Spinal cord (tissue), 10 donors: Measurements from ENCODE around the gene PLEKHO1. TPM values are rescaled to one million over a fixed set of nuclear protein-coding genes. Genes with fewer than 3 reads are reported as not detected.
"Not testable (repeated sequence)": the region's sequence is repeated elsewhere in the genome, so short reads cannot be mapped to it uniquely, and the experiment has no call there.

ENCODE experiments used
- DNase-seq, 6 donors: peaks; one replicate each; pipeline versions ENCODE4 v3.0.0 to v3.0.0-alpha.2; 2013 to 2015; ENCODE audit warnings: low spot score in 6 of 6, low read depth in 4 of 6
- H3K27ac ChIP-seq: one replicate; pipeline ENCODE4 v1.5.1; 2013; ENCODE audit warnings: low read depth, low read length, control low read depth
- H3K27me3 ChIP-seq: one replicate; pipeline ENCODE4 v1.6.1; 2013; ENCODE audit warnings: low read length; ENCODE audit not compliant: control insufficient read depth, insufficient read depth
- H3K36me3 ChIP-seq: one replicate; pipeline ENCODE4 v1.6.1; 2013; ENCODE audit warnings: low read length; ENCODE audit not compliant: control insufficient read depth, insufficient read depth
- H3K4me1 ChIP-seq: one replicate; pipeline ENCODE4 v1.6.1; 2013; ENCODE audit warnings: low read length; ENCODE audit not compliant: control insufficient read depth, insufficient read depth
- H3K4me3 ChIP-seq: one replicate; pipeline ENCODE4 v1.5.1; 2013; ENCODE audit warnings: low read depth, low read length, control low read depth
- H3K9me3 ChIP-seq: one replicate; pipeline ENCODE4 v1.6.1; 2013; ENCODE audit warnings: low read length; ENCODE audit not compliant: control insufficient read depth, insufficient read depth
- WGBS: methylation state at CpG from one replicate; pipeline ENCODE4 v1.1.5; 2013; ENCODE audit warnings: missing lambda C conversion rate; ENCODE audit not compliant: insufficient coverage; 5-methylcytosine and 5-hydroxymethylcytosine counted together
- polyA plus RNA-seq, 2 donors: library from polyadenylated mRNA; unstranded; fragments of 120-200 nt; gene quantifications; one replicate each; pipeline ENCODE4 v1.2.1, GENCODE V29; 2013; ENCODE audit not compliant: insufficient read length in 2 of 2
- total RNA-seq, 2 donors: library from RNA; depleted of rRNA in 1 of 2; stranded (reverse); fragments of 120-200 nt in 1 of 2; fragments of >200 nt in 1 of 2; gene quantifications; one replicate each; pipeline versions ENCODE4 v1.2.3 to v1.2.4, GENCODE V29; 2013 to 2014
- donor health status: healthy.

PLEKHO1 gene
- total and polyA plus RNA-seq, 4 donors, result 38.4 to 102 (median 70.4) TPM

DNA sequence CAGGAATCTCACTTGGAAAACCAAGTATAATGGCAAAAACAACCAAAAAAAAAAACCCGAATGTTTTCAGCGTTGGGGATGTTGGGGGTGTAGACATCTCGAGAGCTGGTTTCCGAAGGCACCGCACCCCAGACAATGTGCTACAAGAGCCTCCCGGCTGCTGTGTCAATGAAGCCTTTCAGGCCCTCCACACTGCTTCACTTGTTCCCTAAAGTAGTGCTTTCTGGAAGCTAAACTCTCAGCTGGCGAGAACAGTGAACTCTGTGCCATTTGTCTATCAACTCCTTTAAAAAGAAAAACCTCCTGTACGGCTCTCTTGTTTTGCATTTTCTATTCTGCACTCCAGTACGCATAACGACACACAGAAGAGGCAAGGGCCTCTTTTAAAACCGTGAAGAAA, 32.5 kb downstream of the PLEKHO1 start:
- Histone ChIP-seq H3K36me3 (no peaks in the 10 kb centered on the region), H3K27ac (peak overlapping the region; percentile 88), H3K9me3 (no peaks in the 10 kb centered on the region), H3K27me3 (no peaks in the 10 kb centered on the region), H3K4me1 (peaks cover 30% of the 10 kb centered on the region), H3K4me3 (peak overlapping the region; percentile 14)
- peak in 5 of 6 donors; percentile 64 to 93 (median 73) for DNase-seq
- WGBS, result 29% methylated on average over 6 of the region's 11 CpGs

GRCh38 chr1:150183061-150183460, 33.3 kb downstream of the PLEKHO1 start:
- WGBS, result no CpG with 5 or more reads among the region's 3 CpGs
- peak overlapping the region; percentile 88 for H3K27ac ChIP-seq
- DNase-seq, result no peak
- H3K4me3 ChIP-seq, result no peak overlapping the region
- no peaks in the 10 kb centered on the region for H3K36me3 ChIP-seq
- no peaks in the 10 kb centered on the region for H3K9me3 ChIP-seq
- H3K4me1 ChIP-seq, result peaks cover 30% of the 10 kb centered on the region
- no peaks in the 10 kb centered on the region for H3K27me3 ChIP-seq

DNA sequence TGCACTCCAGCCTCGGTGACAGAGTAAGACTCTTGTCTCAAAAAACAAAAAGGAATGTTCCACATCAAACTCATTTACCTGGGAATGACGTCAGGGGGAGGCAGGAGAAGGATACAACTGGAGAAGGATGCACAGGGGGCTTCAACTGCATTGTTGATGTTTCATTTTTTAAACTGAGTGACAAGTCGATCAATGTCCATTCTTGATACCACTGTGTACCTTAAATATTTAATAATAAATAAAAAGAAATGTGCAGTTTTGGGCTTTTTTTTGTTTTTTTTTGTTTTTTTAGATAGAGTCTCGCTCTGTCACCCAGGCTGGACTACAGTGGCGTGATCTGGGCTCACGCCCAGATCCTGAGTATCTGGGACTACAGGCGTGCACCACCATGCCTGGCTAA, 35.8 kb downstream of the PLEKHO1 start:
- DNase-seq, result no peak
- H3K27me3 ChIP-seq, result no peaks in the 10 kb centered on the region
- no peaks in the 10 kb centered on the region for H3K36me3 ChIP-seq
- WGBS, result 98% methylated on average over 4 of the region's 7 CpGs
- H3K4me1 ChIP-seq, result peaks cover 23% of the 10 kb centered on the region
- H3K27ac ChIP-seq, result no peak overlapping the region
- no peak overlapping the region for H3K4me3 ChIP-seq
- H3K9me3 ChIP-seq, result no peaks in the 10 kb centered on the region

DNA sequence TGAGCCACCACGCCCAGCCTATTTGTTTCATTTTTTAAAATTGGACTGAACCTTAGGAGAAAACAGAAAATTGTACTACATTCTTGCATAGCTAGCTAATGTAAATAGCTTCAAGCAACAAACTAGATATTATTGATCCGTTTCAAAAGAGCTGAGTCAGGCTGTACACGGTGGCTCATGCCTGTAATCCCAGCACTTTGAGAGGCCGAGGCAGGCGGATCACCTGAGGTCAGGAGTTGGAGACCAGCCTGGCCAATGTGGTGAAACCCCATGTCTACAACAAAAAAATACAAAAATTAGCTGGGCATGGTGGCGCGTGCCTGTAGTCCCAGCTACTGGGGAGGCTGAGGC, 36.7 kb downstream of the PLEKHO1 start:
- H3K4me1 ChIP-seq, result peaks cover 15% of the 10 kb centered on the region
- not testable (repeated sequence) for H3K27me3 ChIP-seq, H3K36me3 ChIP-seq, H3K9me3 ChIP-seq, DNase-seq, H3K4me3 ChIP-seq, H3K27ac ChIP-seq
- 100% methylated on average over 6 of the region's 7 CpGs for WGBS

GRCh38 chr1:150186789-150187559, 37.3 kb downstream of the PLEKHO1 start:
- peak in 3 of 6 donors; percentile 48 to 89 (median 77) for DNase-seq
- H3K9me3 ChIP-seq, result peaks cover 2% of the 10 kb centered on the region
- H3K4me3 ChIP-seq, result no peak overlapping the region
- no peak overlapping the region for H3K27ac ChIP-seq
- H3K36me3 ChIP-seq, result no peaks in the 10 kb centered on the region
- peaks cover 13% of the 10 kb centered on the region for H3K4me1 ChIP-seq
- WGBS, result 79% methylated on average over 2 of the region's 10 CpGs
- H3K27me3 ChIP-seq, result no peaks in the 10 kb centered on the region

DNA sequence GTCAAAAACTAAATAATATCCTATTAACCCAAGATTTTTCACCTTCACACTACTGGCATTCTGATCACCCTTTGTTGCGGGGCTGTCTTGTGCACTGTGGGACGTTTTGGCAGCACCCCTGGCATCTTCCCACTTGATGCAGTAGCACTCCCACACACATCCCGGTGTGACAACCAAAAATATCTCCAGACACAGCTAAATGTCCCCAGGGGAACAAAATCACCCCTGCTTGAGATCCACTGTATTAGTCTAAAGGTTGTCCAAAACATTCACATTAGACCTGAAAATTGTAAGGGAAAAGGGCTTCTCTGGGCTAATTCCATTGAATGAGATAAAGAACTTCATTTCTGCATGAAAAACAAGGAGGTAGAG, 37.8 kb downstream of the PLEKHO1 start:
- Histone ChIP-seq H3K27me3 (no peaks in the 10 kb centered on the region), H3K36me3 (no peaks in the 10 kb centered on the region), H3K27ac (no peak overlapping the region), H3K4me3 (no peak overlapping the region), H3K9me3 (peaks cover 2% of the 10 kb centered on the region), H3K4me1 (peaks cover 13% of the 10 kb centered on the region)
- 23% methylated on average over 2 of the region's 3 CpGs for WGBS
- no peak for DNase-seq

DNA sequence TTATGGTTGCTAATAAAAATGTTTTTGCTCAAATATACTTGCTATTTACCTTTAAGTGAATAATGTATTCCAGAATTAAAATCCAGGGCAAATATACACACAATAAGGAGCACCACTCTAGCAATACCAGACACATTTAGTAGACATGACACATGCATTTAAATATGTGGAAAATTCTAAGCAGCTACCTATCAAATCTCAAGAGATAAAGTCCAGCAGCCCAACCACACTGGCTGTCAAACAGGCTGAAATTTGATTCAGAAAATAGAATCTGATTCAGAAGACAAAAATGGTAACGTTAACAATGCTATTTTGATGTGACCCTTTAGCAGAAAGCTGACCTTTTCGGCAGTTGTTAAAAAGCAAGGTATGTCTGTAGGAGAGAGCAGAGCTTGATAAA, 42.3 kb downstream of the PLEKHO1 start:
- Histone ChIP-seq H3K4me3 (no peak overlapping the region), H3K9me3 (peaks cover 2% of the 10 kb centered on the region), H3K27ac (no peak overlapping the region), H3K4me1 (no peaks in the 10 kb centered on the region), H3K27me3 (no peaks in the 10 kb centered on the region), H3K36me3 (no peaks in the 10 kb centered on the region)
- WGBS, result 100% methylated on average over 1 of the region's 2 CpGs
- DNase-seq, result no peak

DNA sequence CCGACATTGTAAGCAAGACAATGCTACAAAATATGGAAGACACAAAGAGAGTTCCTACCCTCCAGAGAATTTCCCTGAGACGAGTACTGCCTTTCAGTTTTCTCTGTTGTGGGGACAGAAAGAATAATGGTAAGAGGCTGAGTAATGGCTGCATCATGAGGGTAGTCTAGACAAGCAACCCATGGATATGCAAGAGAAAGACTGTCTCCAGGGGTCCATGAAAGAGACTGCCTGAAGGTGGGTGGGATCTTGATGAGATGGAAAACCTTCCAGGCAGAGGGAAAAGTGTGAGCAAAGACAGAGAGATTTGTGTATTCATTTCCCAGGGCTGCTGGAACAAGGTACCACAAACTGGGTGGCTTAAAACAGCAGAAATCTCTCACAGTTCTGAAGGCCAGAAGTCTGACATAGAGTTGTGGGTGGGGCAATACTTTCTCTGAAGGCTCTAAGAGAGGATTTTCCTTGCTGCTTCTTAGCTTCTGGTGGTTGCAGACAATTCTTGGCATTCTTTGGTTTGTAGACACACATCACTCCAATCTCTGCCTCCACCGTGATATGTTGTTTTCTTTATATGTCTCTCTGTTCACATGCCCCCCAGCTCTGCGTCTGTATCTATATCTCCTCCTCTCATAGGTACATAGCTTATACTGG, 44.8 kb downstream of the PLEKHO1 start:
- H3K27ac ChIP-seq, result no peak overlapping the region
- no peak overlapping the region for H3K4me3 ChIP-seq
- H3K36me3 ChIP-seq, result no peaks in the 10 kb centered on the region
- H3K27me3 ChIP-seq, result no peaks in the 10 kb centered on the region
- DNase-seq, result no peak
- WGBS, result no CpG with 5 or more reads among the region's 4 CpGs
- H3K9me3 ChIP-seq, result peaks cover 2% of the 10 kb centered on the region
- no peaks in the 10 kb centered on the region for H3K4me1 ChIP-seq

GRCh38 chr1:150196417-150196816, 46.7 kb downstream of the PLEKHO1 start:
- H3K27ac ChIP-seq, result no peak overlapping the region
- no peak for DNase-seq
- WGBS, result 67% methylated on average over 1 of the region's 1 CpG

More at GRCh38 chr1:150196417-150196816, 46.7 kb downstream of the PLEKHO1 start:
- Histone ChIP-seq H3K4me3 (no peak overlapping the region), H3K9me3 (no peaks in the 10 kb centered on the region), H3K36me3 (no peaks in the 10 kb centered on the region), H3K27me3 (no peaks in the 10 kb centered on the region), H3K4me1 (no peaks in the 10 kb centered on the region)
